Activated CD8-positive, alpha-beta memory T cell treated with anti-CD3 and anti-CD28 coated beads, Interleukin-2, amount 10 ng/mL, durations not matched to agents 7 days and 5 days (primary cell): ENCODE data around the gene TRPV4. TPM values are rescaled to one million over a fixed set of nuclear protein-coding genes. Genes with fewer than 3 reads are reported as not detected.

Experiments
- ATAC-seq: fragments of 150-1000 bp; cut with Tn5 transposase; one replicate; pipeline ENCODE4 v1.10.0; 2021; ENCODE audit warnings: moderate library complexity
- CTCF ChIA-PET: fragments of 350-600 bp; sonication (Branson Sonifier 250); formaldehyde crosslinking; loops from one replicate; lab custom pipeline; 2021; ENCODE audit warnings: antibody characterized with exemption; lab: Charles Lee
- DNase-seq: peaks from one replicate; pipeline ENCODE4 v3.0.0-alpha.2; 2020
- H3K27ac Mint-ChIP-seq: one replicate; pipeline ENCODE4 v1.8.0; 2021; ENCODE audit warnings: mild to moderate bottlenecking, mixed read lengths
- H3K27me3 Mint-ChIP-seq: one replicate; pipeline ENCODE4 v1.8.0; 2021; ENCODE audit warnings: mixed read lengths
- H3K36me3 Mint-ChIP-seq: one replicate; pipeline ENCODE4 v1.8.0; 2021; ENCODE audit warnings: mild to moderate bottlenecking, mixed read lengths
- H3K4me1 Mint-ChIP-seq: one replicate; pipeline ENCODE4 v1.8.0; 2021; ENCODE audit warnings: mixed read lengths
- H3K4me3 Mint-ChIP-seq: one replicate; pipeline ENCODE4 v1.8.0; 2021; ENCODE audit warnings: mild to moderate bottlenecking, moderate library complexity, mixed read lengths
- H3K9me3 Mint-ChIP-seq: one replicate; pipeline ENCODE4 v1.8.0; 2022; ENCODE audit warnings: low read depth, mixed read lengths
- total RNA-seq, 2 experiments: library from RNA; stranded (reverse); gene quantifications; one replicate each; pipeline ENCODE4 v1.2.3, GENCODE V29; 2021

Gene TRPV4
- total RNA-seq, 2 experiments from 2014 or later: not detected

DNA sequence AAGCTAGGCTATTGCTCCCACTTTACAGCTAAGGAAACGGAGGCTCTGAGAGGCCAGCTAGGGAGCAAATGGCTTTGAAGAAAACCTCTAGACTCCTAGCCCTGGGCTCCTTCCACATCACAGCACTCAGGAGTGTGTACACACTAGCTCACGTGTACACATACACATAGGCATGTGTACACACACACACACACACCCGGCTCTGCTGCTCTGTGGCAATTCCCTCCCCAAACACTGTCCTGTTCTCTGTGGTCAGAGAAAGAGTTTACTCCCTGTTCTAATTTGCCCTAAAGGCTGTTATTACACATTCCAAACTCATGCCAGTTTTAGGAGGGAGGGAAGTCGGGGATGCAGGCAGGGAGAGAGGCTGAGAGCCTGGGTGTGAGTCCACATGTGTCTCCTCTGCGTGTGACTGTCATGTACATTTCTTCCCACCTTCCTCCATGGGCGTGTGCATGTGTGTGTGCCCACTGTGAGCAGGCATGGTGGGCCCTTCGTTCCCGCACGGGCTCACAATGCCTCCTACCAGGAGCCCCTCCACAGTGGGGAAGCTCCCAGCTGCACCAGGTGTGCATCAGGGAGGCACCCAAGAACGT lies 14.2 kb downstream of the TRPV4 start:
- Mint-ChIP-seq H3K9me3 (no peaks in the 10 kb centered on the region), H3K4me3 (no peak overlapping the region), H3K27ac (no peak overlapping the region), H3K27me3 (peaks cover 7% of the 10 kb centered on the region), H3K4me1 (no peaks in the 10 kb centered on the region), H3K36me3 (no peaks in the 10 kb centered on the region)
- CTCF ChIA-PET: no interaction called here
- ATAC-seq (no peak), DNase-seq (no peak)

DNA sequence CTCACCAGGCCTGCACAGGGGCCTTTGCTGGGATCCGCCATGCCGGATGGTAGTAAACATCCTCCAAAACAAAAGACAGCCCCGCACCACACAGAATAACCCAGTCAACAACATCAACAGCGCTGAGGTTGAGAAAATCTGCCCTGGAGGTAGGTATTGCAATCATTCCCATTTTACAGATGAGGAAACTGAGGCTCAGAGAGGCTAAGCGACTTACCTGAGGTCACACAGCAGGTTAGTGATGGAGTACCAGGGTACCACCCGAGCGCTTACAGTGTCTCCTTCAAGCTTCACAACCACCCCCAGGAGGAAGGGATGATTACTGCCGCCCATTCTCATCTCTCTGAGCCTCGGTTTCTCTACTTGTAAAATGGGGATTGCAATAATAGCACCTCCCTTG lies 14.9 kb downstream of the TRPV4 start:
- Mint-ChIP-seq H3K27ac (no peak overlapping the region), H3K36me3 (no peaks in the 10 kb centered on the region), H3K27me3 (peaks cover 7% of the 10 kb centered on the region), H3K4me3 (no peak overlapping the region), H3K4me1 (no peaks in the 10 kb centered on the region), H3K9me3 (no peaks in the 10 kb centered on the region)
- CTCF ChIA-PET: no interaction called here
- DNase-seq (no peak), ATAC-seq (no peak)

DNA sequence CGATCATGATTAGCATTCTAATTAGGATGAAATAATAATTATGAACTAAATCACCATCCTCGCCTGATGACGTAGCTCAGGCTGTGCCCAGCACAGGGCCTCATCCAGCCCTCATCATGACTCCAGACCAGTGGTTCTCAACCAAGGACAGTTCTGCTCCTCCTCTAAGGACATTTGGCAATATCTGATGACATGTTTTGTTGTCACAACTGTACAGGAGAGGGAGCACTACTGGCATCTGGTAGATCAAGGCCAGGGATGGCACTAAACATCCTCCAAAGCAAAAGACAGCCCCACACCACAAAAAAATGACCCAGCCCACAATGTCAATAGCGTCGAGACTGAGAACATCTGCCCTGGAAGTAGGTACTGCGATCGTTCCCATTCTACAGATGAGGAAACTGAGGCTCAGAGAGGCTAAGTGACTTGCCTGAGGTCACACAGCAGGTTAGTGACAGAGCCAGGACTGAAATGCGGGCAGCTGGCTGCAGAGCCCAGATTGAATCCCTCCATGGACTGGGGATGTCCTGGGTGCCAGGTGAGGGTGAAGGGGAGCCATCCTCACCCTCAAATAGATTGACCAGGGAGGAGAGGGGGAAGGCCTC lies 15.5 kb downstream of the TRPV4 start:
- Mint-ChIP-seq H3K36me3 (no peaks in the 10 kb centered on the region), H3K9me3 (no peaks in the 10 kb centered on the region), H3K4me3 (no peak overlapping the region), H3K27ac (no peak overlapping the region), H3K4me1 (no peaks in the 10 kb centered on the region), H3K27me3 (peaks cover 7% of the 10 kb centered on the region)
- CTCF ChIA-PET: no interaction called here
- ATAC-seq (no peak), DNase-seq (no peak)

DNA sequence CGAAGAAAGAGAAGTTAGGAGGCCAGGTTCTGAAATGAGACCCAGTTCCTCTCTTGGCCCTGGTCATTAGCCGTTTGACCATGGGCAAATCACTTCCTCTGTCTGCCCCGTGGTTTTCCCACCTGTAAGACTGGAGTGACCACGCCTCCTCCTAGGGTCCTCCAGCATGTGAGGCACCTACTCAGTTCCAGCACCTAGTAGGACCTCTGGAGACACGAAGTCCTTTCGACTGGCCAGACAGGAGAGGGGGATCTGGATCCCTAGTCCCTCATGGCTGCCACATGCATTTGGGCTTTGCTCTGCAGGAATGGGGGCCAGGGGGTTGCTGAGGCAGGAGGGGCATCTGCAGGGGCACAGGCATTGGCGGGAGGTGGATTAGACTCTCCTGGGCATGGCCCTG lies 16.3 kb downstream of the TRPV4 start:
- no peaks in the 10 kb centered on the region for H3K4me1 Mint-ChIP-seq
- peaks cover 7% of the 10 kb centered on the region for H3K27me3 Mint-ChIP-seq
- H3K4me3 Mint-ChIP-seq: no peak overlapping the region
- H3K36me3 Mint-ChIP-seq: no peaks in the 10 kb centered on the region
- DNase-seq (no peak), ATAC-seq (no peak)
- no peaks in the 10 kb centered on the region for H3K9me3 Mint-ChIP-seq
- CTCF ChIA-PET: no interaction called here
- no peak overlapping the region for H3K27ac Mint-ChIP-seq

DNA sequence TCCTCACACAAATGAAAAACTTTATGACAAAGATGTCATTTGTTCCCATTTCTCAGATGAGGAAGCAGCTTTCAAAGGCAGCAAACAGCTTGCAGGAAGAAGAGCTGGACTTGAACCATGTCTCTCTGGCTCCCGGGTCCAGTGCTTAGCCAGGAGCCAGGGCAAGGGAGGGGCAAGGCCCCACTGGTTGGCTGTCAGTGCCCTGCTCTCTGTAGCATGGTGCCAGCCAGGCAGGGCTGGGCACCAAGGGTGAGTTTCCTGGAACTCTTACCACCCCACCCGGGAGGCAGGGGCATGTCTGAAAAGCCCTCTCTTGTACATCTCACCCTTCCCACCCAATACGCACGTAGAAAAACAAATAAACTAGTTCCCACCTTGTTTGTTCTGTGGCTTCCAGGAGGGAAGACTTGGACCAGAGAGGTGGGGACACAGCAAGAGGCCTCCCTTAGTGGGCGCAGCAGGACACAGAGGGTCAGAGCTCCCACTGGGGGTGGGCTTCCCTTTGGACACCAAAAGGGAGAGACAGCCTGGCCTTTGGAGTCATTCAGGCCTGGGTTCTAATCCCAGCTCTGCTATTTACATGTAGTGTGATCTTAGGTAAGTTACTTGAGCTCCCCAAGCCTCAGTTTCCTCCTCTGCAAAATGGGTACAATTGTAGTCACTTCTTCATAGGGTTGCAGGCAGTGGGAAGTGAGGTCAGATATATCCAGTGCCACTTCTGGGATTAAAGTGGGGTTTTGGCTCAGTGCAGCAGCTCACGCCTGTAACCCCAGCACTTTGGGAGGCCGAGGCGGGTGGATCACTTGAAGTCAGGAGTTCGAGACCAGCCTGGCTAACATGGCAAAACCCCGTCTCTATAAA lies 17.2 kb downstream of the TRPV4 start:
- H3K36me3 Mint-ChIP-seq: no peaks in the 10 kb centered on the region
- H3K27ac Mint-ChIP-seq: no peak overlapping the region
- no peaks in the 10 kb centered on the region for H3K4me1 Mint-ChIP-seq
- H3K9me3 Mint-ChIP-seq: no peaks in the 10 kb centered on the region
- peaks cover 7% of the 10 kb centered on the region for H3K27me3 Mint-ChIP-seq
- DNase-seq: no peak
- CTCF ChIA-PET: interaction anchor here (1.0 kb wide), 1 partner anchor 11 kb away, joined by 4 read pairs; no protein-coding TSS in a partner anchor
- H3K4me3 Mint-ChIP-seq: no peak overlapping the region
- no peak for ATAC-seq

DNA sequence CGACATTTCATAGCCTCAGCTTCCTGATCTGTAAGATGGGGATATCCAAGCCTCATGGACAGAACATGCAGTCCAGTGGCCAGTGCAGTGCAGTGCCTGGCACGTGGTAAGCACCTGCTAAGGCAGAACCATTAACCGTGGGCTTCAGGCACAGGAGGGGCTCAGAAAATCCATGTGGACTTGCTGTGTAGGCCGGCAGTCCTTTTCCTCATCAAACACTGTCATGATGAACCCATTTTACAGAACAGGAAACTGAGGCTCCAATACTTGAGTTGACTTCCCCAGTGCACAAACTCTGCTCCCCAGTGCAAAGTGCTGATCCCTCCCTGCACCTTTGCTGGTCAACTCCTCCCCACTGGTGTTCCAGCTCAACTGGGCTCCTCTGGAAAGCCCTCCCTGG lies 18.0 kb downstream of the TRPV4 start:
- Mint-ChIP-seq H3K27ac (no peak overlapping the region), H3K9me3 (no peaks in the 10 kb centered on the region), H3K4me1 (no peaks in the 10 kb centered on the region), H3K27me3 (peaks cover 7% of the 10 kb centered on the region), H3K36me3 (no peaks in the 10 kb centered on the region), H3K4me3 (no peak overlapping the region)
- ATAC-seq (no peak), DNase-seq (no peak)
- CTCF ChIA-PET: interaction anchor here (1.5 kb wide), 1 partner anchor 30 kb away, joined by 3 read pairs; no protein-coding TSS in a partner anchor

DNA sequence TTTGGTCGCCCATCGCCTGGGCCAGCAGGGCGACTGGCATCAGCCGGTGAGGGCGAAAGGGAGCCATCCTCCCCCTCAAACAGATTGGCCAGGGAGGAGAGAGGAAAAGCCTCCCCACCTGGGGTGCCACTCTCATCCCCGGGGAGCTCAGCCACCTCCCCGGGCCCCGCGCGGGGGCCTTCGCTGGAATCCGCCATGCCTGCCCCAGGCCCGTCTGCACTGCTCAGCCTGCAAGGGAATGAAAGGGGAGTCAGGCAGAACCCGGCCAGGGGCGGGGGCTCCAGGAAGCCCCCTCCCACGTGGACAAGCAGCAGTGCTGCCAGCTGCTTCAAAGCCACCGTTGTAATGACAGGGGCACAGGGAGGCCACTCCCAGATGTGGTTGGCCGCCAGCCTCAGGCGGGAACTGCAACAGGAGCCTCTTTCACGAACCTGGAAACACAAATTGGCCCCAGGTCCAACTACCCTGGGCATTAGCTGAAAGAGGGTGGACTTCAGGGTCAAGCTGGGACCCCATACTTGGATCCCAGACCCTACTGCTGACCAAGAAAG lies 18.5 kb downstream of the TRPV4 start:
- ATAC-seq (no peak), DNase-seq (no peak)
- Mint-ChIP-seq H3K4me1 (no peaks in the 10 kb centered on the region), H3K27me3 (peaks cover 3% of the 10 kb centered on the region), H3K9me3 (no peaks in the 10 kb centered on the region), H3K36me3 (no peaks in the 10 kb centered on the region), H3K4me3 (no peak overlapping the region), H3K27ac (no peak overlapping the region)
- CTCF ChIA-PET: interaction anchor here (1.5 kb wide), 1 partner anchor 31 kb away, joined by 3 read pairs; no protein-coding TSS in a partner anchor

DNA sequence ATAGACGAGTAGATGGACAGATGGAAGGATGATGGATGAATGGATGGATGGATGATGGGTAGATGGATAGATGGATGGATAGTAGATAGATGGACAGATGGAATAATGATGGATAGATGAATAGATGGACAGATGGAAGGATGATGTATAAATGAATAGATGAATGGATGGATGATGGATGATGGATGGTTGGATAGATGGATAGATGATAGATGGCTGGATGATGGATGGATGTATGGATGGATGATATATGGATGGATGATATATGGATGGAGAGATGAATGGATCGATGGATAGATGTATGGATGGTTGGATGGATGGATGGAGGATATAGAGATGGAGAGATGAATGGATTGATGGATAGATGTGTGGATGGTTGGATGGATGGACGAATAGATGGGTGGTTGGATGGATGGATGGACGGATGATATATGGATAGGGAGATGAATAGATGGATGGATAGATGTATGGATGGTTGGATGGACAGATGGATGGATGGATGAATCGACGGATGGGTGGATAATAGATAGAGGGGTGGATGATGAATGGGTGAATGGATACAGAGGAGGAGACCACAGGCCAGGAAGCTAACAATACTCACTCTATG lies 19.3 kb downstream of the TRPV4 start:
- CTCF ChIA-PET: interaction anchor here (1.5 kb wide), 1 partner anchor 31 kb away, joined by 3 read pairs; no protein-coding TSS in a partner anchor
- Mint-ChIP-seq H3K9me3 (no peaks in the 10 kb centered on the region), H3K27me3 (no peaks in the 10 kb centered on the region), H3K27ac (no peak overlapping the region), H3K4me1 (no peaks in the 10 kb centered on the region), H3K4me3 (no peak overlapping the region), H3K36me3 (no peaks in the 10 kb centered on the region)
- ATAC-seq (no peak), DNase-seq (no peak)

DNA sequence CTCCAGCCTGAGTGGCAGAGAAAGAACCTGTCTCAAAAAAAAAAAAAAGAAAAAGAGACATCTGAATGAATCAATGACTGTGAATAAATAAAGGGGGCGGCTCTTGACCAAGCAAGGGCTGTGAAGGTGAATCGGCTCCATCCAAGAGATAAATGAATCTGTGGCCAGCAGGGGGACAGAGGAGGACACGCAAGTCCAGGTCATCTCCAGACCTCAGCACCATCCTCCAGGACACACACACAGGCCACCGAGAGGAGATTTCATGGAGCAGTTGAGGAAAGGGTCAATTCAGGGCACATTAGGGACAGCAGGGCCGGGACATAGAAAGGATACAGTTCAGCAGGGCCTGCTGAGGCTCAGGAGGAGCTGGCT lies 21.6 kb downstream of the TRPV4 start:
- Mint-ChIP-seq H3K4me3 (no peak overlapping the region), H3K36me3 (no peaks in the 10 kb centered on the region), H3K27ac (no peak overlapping the region), H3K9me3 (no peaks in the 10 kb centered on the region), H3K4me1 (no peaks in the 10 kb centered on the region), H3K27me3 (no peaks in the 10 kb centered on the region)
- DNase-seq: no peak
- CTCF ChIA-PET: interaction anchor here (1.1 to 1.2 kb wide), 2 partner anchors 31 to 34 kb away, joined by 3 to 4 read pairs; no protein-coding TSS in a partner anchor
- no peak for ATAC-seq

DNA sequence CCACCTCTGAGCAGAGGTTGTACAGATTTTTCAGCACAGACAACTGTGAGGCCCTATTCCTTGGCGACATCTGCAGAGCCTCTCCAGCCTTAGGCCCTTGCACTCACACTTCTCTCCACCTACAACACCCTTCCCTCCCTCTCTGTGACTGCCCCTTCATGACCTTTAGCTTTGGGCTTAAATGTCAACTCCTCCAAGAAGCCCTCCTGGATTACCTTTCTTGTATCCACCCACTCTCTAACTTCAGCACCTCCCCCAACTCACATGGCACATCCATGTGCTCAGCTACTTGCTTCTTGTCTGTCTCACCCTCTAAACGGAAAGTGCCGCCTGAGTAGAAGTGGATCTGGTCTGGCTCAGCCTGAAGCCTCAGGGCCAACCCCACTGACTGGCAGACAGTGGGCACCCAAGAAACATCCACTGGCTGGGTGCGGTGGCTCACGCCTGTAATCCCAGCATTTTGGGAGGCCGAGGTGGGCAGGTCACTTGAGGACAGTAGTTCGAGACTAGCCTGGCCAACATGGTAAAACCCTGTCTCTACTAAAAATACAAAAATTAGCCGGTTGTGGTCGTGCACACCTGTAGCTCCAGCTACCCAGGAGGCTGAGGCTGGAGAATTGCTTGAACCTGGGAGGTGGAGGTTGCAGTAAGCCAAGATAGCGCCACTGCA lies 22.1 kb downstream of the TRPV4 start:
- CTCF ChIA-PET: interaction anchor here (1.9 kb wide), 1 partner anchor 34 kb away, joined by 6 read pairs; no protein-coding TSS in a partner anchor
- Mint-ChIP-seq H3K9me3 (no peaks in the 10 kb centered on the region), H3K27me3 (no peaks in the 10 kb centered on the region), H3K4me3 (no peak overlapping the region), H3K4me1 (no peaks in the 10 kb centered on the region), H3K27ac (no peak overlapping the region), H3K36me3 (no peaks in the 10 kb centered on the region)
- DNase-seq (no peak), ATAC-seq (no peak)

DNA sequence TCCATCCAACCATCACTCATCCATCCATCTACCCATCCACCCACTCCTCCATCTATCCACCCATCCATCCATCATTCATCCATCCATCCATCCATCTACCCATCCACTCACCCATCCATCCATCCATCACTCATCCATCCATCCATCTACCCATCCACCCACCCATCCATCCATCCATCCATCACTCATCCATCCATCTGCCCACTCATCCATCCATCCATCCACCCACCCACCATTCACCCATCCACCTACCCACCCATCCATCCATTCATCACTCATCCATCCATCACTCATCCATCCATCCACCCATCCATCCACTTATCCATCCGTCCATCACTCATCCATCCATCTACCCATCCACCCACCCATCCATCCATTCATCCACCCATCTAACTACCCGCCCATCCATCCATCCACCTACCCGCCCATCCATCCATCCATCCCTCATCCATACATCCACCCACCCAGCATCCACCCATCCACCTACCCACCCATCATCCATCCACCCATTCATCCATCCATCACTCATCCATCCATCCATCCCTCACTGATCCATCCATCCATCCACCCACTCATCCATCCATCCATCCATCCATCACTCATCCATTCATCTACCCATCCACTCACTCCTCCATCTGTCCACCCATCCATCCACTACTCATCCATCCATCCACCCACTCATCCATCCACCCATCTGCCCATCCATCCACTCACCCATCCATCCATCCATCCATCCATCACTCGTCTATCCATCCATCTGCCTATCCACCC lies 24.1 kb downstream of the TRPV4 start:
- Mint-ChIP-seq H3K27me3 (no peaks in the 10 kb centered on the region), H3K4me1 (no peaks in the 10 kb centered on the region), H3K27ac (no peak overlapping the region), H3K4me3 (no peak overlapping the region), H3K36me3 (no peaks in the 10 kb centered on the region), H3K9me3 (no peaks in the 10 kb centered on the region)
- CTCF ChIA-PET: interaction anchor here (1.9 to 5.4 kb wide), 2 partner anchors 34 to 36 kb away, joined by 6 to 103 read pairs; no protein-coding TSS in a partner anchor
- no peak for ATAC-seq
- no peak for DNase-seq
